H9 (cell line): ENCODE results near the gene TMF1. TPM values are rescaled to one million over a fixed set of nuclear protein-coding genes. Genes with fewer than 3 reads are reported as not detected.

Experiments used
- DNase-seq: peaks from one replicate; pipeline ENCODE4 v3.0.0-alpha.2; 2017
- H2AFZ ChIP-seq: one replicate; pipeline ENCODE4 v1.6.1; 2013; ENCODE audit warnings: mild to moderate bottlenecking, low read length, control low read depth, moderate library complexity
- H2AK5ac ChIP-seq: 2 replicates; pipeline ENCODE4 v1.6.1; 2013; ENCODE audit warnings: low read length, control low read depth, mixed read lengths; ENCODE audit not compliant: insufficient read length
- H2BK120ac ChIP-seq: one replicate; pipeline ENCODE4 v1.6.1; 2013; ENCODE audit warnings: low read depth, mild to moderate bottlenecking, low read length, control low read depth, inconsistent platforms; ENCODE audit not compliant: poor library complexity, severe bottlenecking
- H2BK12ac ChIP-seq: 2 replicates; pipeline ENCODE4 v1.6.1; 2013; ENCODE audit warnings: low read length, control low read depth, mixed read lengths, low read depth; ENCODE audit not compliant: insufficient read length
- H2BK15ac ChIP-seq: 2 replicates; pipeline ENCODE4 v1.6.1; 2013; ENCODE audit warnings: low read depth, low read length, control low read depth
- H2BK20ac ChIP-seq: one replicate; pipeline ENCODE4 v1.6.1; 2013; ENCODE audit warnings: low read depth, mild to moderate bottlenecking, low read length, control low read depth, inconsistent platforms; ENCODE audit not compliant: poor library complexity, severe bottlenecking
- H2BK5ac ChIP-seq: 2 replicates; pipeline ENCODE4 v1.6.1; 2013; ENCODE audit warnings: low read length, control low read depth, mixed read lengths; ENCODE audit not compliant: insufficient read length
- H3K14ac ChIP-seq: 2 replicates; pipeline ENCODE4 v1.6.1; 2013; ENCODE audit warnings: low read length, control low read depth; ENCODE audit not compliant: insufficient read depth
- H3K18ac ChIP-seq: 2 replicates; pipeline ENCODE4 v1.6.1; 2013; ENCODE audit warnings: low read depth, mild to moderate bottlenecking, mixed read lengths, low read length, control low read depth; ENCODE audit not compliant: insufficient read length
- H3K23ac ChIP-seq: 2 replicates; pipeline ENCODE4 v1.6.1; 2013; ENCODE audit warnings: low read length, control low read depth, mixed read lengths, low read depth; ENCODE audit not compliant: insufficient read length
- H3K23me2 ChIP-seq: 2 replicates; pipeline ENCODE4 v1.6.1; 2013; ENCODE audit warnings: low read depth, mild to moderate bottlenecking, mixed read lengths, low read length, control low read depth; ENCODE audit not compliant: insufficient read length, poor library complexity, severe bottlenecking
- H3K27ac ChIP-seq: 2 replicates; pipeline ENCODE4 v1.5.1; 2013; ENCODE audit warnings: low read length, control low read depth, mixed read lengths, low read depth; ENCODE audit not compliant: insufficient read length
- H3K27me3 ChIP-seq: 2 replicates; pipeline ENCODE4 v1.6.1; 2013; ENCODE audit warnings: low read length, control low read depth, inconsistent platforms; ENCODE audit not compliant: insufficient read depth
- H3K4ac ChIP-seq: 2 replicates; pipeline ENCODE4 v1.6.1; 2013; ENCODE audit warnings: low read depth, mild to moderate bottlenecking, control low read depth, inconsistent platforms, low read length, moderate library complexity
- H3K4me1 ChIP-seq: 2 replicates; pipeline ENCODE4 v1.6.1; 2013; ENCODE audit warnings: low read length, control low read depth, inconsistent platforms; ENCODE audit not compliant: insufficient read depth
- H3K4me2 ChIP-seq: 2 replicates; pipeline ENCODE4 v1.6.1; 2013; ENCODE audit warnings: low read length, control low read depth, mixed read lengths; ENCODE audit not compliant: insufficient read length, insufficient read depth
- H3K56ac ChIP-seq: 2 replicates; pipeline ENCODE4 v1.6.1; 2013; ENCODE audit warnings: low read depth, mild to moderate bottlenecking, mixed read lengths, low read length, control low read depth; ENCODE audit not compliant: insufficient read length
- H3K79me1 ChIP-seq: 2 replicates; pipeline ENCODE4 v1.6.1; 2013; ENCODE audit warnings: low read depth, mild to moderate bottlenecking, moderate library complexity, low read length, control low read depth, inconsistent platforms; ENCODE audit not compliant: insufficient read depth, poor library complexity, severe bottlenecking
- H3K79me2 ChIP-seq: 2 replicates; pipeline ENCODE4 v1.6.1; 2013; ENCODE audit warnings: low read length, control low read depth, inconsistent platforms; ENCODE audit not compliant: insufficient read depth
- H3K9ac ChIP-seq: 2 replicates; pipeline ENCODE4 v1.6.1; 2013; ENCODE audit warnings: low read length, control low read depth, mixed read lengths; ENCODE audit not compliant: insufficient read length; ENCODE audit errors: extremely low read depth
- H3K9me3 ChIP-seq: one replicate; pipeline ENCODE4 v1.6.1; 2013; ENCODE audit warnings: low read depth, low read length, inconsistent platforms; ENCODE audit not compliant: control insufficient read depth
- H3T11ph ChIP-seq: one replicate; pipeline ENCODE4 v1.6.1; 2013; ENCODE audit warnings: mild to moderate bottlenecking, low read length, control low read depth, inconsistent platforms
- H4K20me1 ChIP-seq: one replicate; pipeline ENCODE4 v1.6.1; 2013; ENCODE audit not compliant: control insufficient read depth, insufficient read length, insufficient read depth
- H4K5ac ChIP-seq: 2 replicates; pipeline ENCODE4 v1.6.1; 2013; ENCODE audit warnings: low read depth, mild to moderate bottlenecking, mixed read lengths, low read length, control low read depth; ENCODE audit not compliant: insufficient read length
- H4K8ac ChIP-seq: replicated peaks from 2 replicates; pipeline ENCODE4 v1.6.1; 2013; ENCODE audit warnings: low read length, control low read depth, mixed read lengths, low read depth; ENCODE audit not compliant: insufficient read length
- H4K91ac ChIP-seq: 2 replicates; pipeline ENCODE4 v1.6.1; 2013; ENCODE audit warnings: low read depth, mild to moderate bottlenecking, moderate library complexity, mixed read lengths, low read length, control low read depth; ENCODE audit not compliant: insufficient read length
- H3K27ac Mint-ChIP-seq, 3 experiments: 2 replicates in 2 of 3; 3 replicates in 1 of 3; pipeline ENCODE4 v1.8.0; 2020 to 2021; ENCODE audit warnings: mixed read lengths in 3 of 3, mild to moderate bottlenecking in 1 of 3, moderate library complexity in 1 of 3
- H3K27me3 Mint-ChIP-seq: 2 replicates; pipeline ENCODE4 v1.8.0; 2021; ENCODE audit warnings: low read depth, mild to moderate bottlenecking, moderate library complexity, mixed read lengths
- H3K36me3 Mint-ChIP-seq, 3 experiments: 2 replicates in 2 of 3; 3 replicates in 1 of 3; pipeline ENCODE4 v1.8.0; 2020 to 2021; ENCODE audit warnings: low read depth in 3 of 3, mixed read lengths in 3 of 3; ENCODE audit not compliant: insufficient read depth in 1 of 3
- H3K4me1 Mint-ChIP-seq, 2 experiments: 2 replicates each; pipeline ENCODE4 v1.8.0; 2020; ENCODE audit warnings: mixed read lengths in 2 of 2
- H3K4me3 Mint-ChIP-seq, 2 experiments: 2 replicates in 1 of 2; 3 replicates in 1 of 2; pipeline ENCODE4 v1.8.0; 2020 to 2021; ENCODE audit warnings: mild to moderate bottlenecking in 2 of 2, mixed read lengths in 2 of 2, moderate library complexity in 1 of 2
- H3K9me3 Mint-ChIP-seq, 2 experiments: 2 replicates in 1 of 2; 3 replicates in 1 of 2; pipeline ENCODE4 v1.8.0; 2020; ENCODE audit warnings: mild to moderate bottlenecking in 2 of 2, mixed read lengths in 2 of 2, moderate library complexity in 1 of 2
- CTCF ChIP-seq: fragments of 200-600 bp; sonication (generic); conservative IDR thresholded peaks from 3 replicates; pipeline ENCODE4 v1.8.0; 2021; ENCODE audit warnings: antibody characterized with exemption, mild to moderate bottlenecking
- WGBS: extraction: QIAGEN DNeasy Blood & Tissue Kit; methylation state at CpG from one replicate; pipeline ENCODE4 v1.1.7; 2013; ENCODE audit warnings: missing lambda C conversion rate, low lambda C conversion rate, mixed read lengths; ENCODE audit not compliant: insufficient read length; ENCODE audit errors: extremely low coverage; 5-methylcytosine and 5-hydroxymethylcytosine counted together
- total RNA-seq: library from RNA; stranded (reverse); gene quantifications from 2 replicates; pipeline ENCODE4 v1.2.1, GENCODE V29; 2021

Gene TMF1
- total RNA-seq, 1 experiment from 2014 or later = 21.9 TPM

- WGBS = no CpG with 5 or more reads among the region's 3 CpGs
- H3K9me3 ChIP-seq = no peaks in the 10 kb centered on the region
- H3K18ac ChIP-seq = no peak overlapping the region
- no peaks in the 10 kb centered on the region for H3K79me2 ChIP-seq
- H3K4me1 Mint-ChIP-seq = peaks cover 0 to 3% of the 10 kb centered on the region in 2 experiments; a peak in 1 of 4 replicates
- no peak overlapping the region for H2AK5ac ChIP-seq
- H3K27me3 Mint-ChIP-seq = no peaks in the 10 kb centered on the region
- no peak overlapping the region for H2AFZ ChIP-seq
- no peak overlapping the region for H2BK5ac ChIP-seq
- H3K23ac ChIP-seq = no peak overlapping the region
- no peak overlapping the region for H3K9ac ChIP-seq
- H3K56ac ChIP-seq = no peak overlapping the region
- H3K36me3 Mint-ChIP-seq = peaks cover 3 to 33% (median 32%) of the 10 kb centered on the region in 3 experiments
- H3K27ac Mint-ChIP-seq = peak overlapping the region in 2 of 3 experiments; percentile 14 to 16; a peak in 3 of 7 replicates
- no peaks in the 10 kb centered on the region for H3K4me1 ChIP-seq
- H3K4me3 Mint-ChIP-seq = no peak overlapping the region
- no peak overlapping the region for H3K27ac ChIP-seq
- no peaks in the 10 kb centered on the region for H3K79me1 ChIP-seq
- DNase-seq = no peak
- H4K8ac ChIP-seq = no peak overlapping the region
- no peak overlapping the region for H2BK15ac ChIP-seq
- no peak overlapping the region for H2BK12ac ChIP-seq
- H3T11ph ChIP-seq = no peak overlapping the region
- no peak overlapping the region for H2BK20ac ChIP-seq
- H4K5ac ChIP-seq = no peak overlapping the region
- no peak for TF ChIP-seq CTCF
- no peak overlapping the region for H2BK120ac ChIP-seq
- no peak overlapping the region for H4K91ac ChIP-seq
- no peaks in the 10 kb centered on the region for H4K20me1 ChIP-seq
- no peaks in the 10 kb centered on the region for H3K27me3 ChIP-seq
- H3K14ac ChIP-seq = no peak overlapping the region
- no peaks in the 10 kb centered on the region for H3K9me3 Mint-ChIP-seq
- no peak overlapping the region for H3K4me2 ChIP-seq
- H3K23me2 ChIP-seq = no peaks in the 10 kb centered on the region
- no peak overlapping the region for H3K4ac ChIP-seq
These were observed 20.8 kb upstream of the TMF1 start for GRCh38 chr3:69072928-69073327.
